ENCODE measurements around the gene ULK4.

GRCh38 chr3:41753651-41754050 lies 208.3 kb downstream of the ULK4 start:
- TF ChIP-seq EZH2 (IDR thresholded peaks at IDR 0.05; ENCODE audit: borderline replicate concordance, low read depth, low read length, severe bottlenecking) = no peak
- TF ChIP-seq CTCF (IDR thresholded peaks at IDR 0.05; ENCODE audit: borderline replicate concordance, extremely low read depth, low read length, poor library complexity, severe bottlenecking) = no peak

Measured in DND-41 (cell line).